GM12878 (cell line): ENCODE measurements around the gene BDKRB2. TPM values are rescaled to one million over a fixed set of nuclear protein-coding genes. Genes with fewer than 3 reads are reported as not detected.

Experiments used
- ATAC-seq: fragments of 200-7000 bp; cut with Tn5 transposase; 3 replicates; pipeline ENCODE4 v1.9.1; 2020; ENCODE audit warnings: mild to moderate bottlenecking, moderate library complexity
- BruUV-seq: library from RNA; stranded (reverse); fragments of 400-500 nt; replicated peaks from 2 replicates; lab custom pipeline; 2021; lab: Mats Ljungman, UMichigan
- CTCF ChIA-PET: fragments of 300-600 bp; sonication (Branson Sonifier 250); formaldehyde crosslinking; extraction: SDS; loops from one replicate; lab custom pipeline; 2021; ENCODE audit warnings: inconsistent platforms; lab: Yijun Ruan, JAX
- POLR2A ChIA-PET: fragments of 350-600 bp; formaldehyde crosslinking; extraction: SDS; loops from one replicate; lab custom pipeline; 2021; ENCODE audit warnings: inconsistent platforms; lab: Charles Lee
- RAD21 ChIA-PET: fragments of 300-600 bp; sonication (Branson Sonifier 250); formaldehyde crosslinking; loops from one replicate; lab custom pipeline; 2023; ENCODE audit warnings: antibody characterized with exemption; ENCODE audit not compliant: unreplicated experiment; lab: Charles Lee
- SMC1A ChIA-PET: fragments of 300-600 bp; sonication (Branson Sonifier 250); formaldehyde crosslinking; loops from one replicate; lab custom pipeline; 2023; ENCODE audit not compliant: unreplicated experiment, uncharacterized antibody; lab: Charles Lee
- DNase-seq: peaks from one replicate; pipeline ENCODE4 v3.0.0-alpha.2; 2011; ENCODE audit warnings: low read depth, low spot score
- FAIRE-seq: peaks from 3 replicates; lab custom pipeline; 2011; peaks lifted over from hg19 to GRCh38; lab: Jason Lieb, UNC
- H2AFZ ChIP-seq: 2 replicates; pipeline ENCODE4 v1.6.0; 2011; ENCODE audit warnings: low read depth, low read length, control low read depth; ENCODE audit not compliant: control insufficient read depth
- H3K27ac ChIP-seq: 2 replicates; pipeline ENCODE4 v1.5.1; 2011; ENCODE audit warnings: control low read depth; ENCODE audit not compliant: control insufficient read depth, insufficient read depth
- H3K27me3 ChIP-seq, 2 experiments: replicated peaks in 1 of 2; 2 replicates each; pipeline versions ENCODE4 v1.6.0 to v1.6.1; 2011; ENCODE audit warnings: low read length in 1 of 2; ENCODE audit not compliant: control insufficient read depth in 2 of 2, insufficient read depth in 2 of 2
- H3K36me3 ChIP-seq, 2 experiments: 2 replicates each; pipeline ENCODE4 v1.5.1; 2011; ENCODE audit warnings: low read length in 1 of 2; ENCODE audit not compliant: control insufficient read depth in 2 of 2, insufficient read depth in 2 of 2
- H3K4me1 ChIP-seq: 2 replicates; pipeline ENCODE4 v1.6.1; 2011; ENCODE audit warnings: mild to moderate bottlenecking, low read length, moderate library complexity, mixed read lengths; ENCODE audit not compliant: control insufficient read depth, insufficient read depth
- H3K4me2 ChIP-seq: 2 replicates; pipeline ENCODE4 v1.6.0; 2011; ENCODE audit warnings: control low read depth; ENCODE audit not compliant: control insufficient read depth, insufficient read depth
- H3K4me3 ChIP-seq: fragments of 200-600 bp; sonication (generic); 2 replicates; pipeline ENCODE4 v1.5.1; 2016
- H3K79me2 ChIP-seq: 2 replicates; pipeline ENCODE4 v1.6.0; 2011; ENCODE audit warnings: low read length; ENCODE audit not compliant: control insufficient read depth, insufficient read depth
- H3K9ac ChIP-seq: 2 replicates; pipeline ENCODE4 v1.8.0; 2011; ENCODE audit warnings: low read length, control low read depth, mixed read lengths; ENCODE audit not compliant: control insufficient read depth, insufficient read depth
- H3K9me3 ChIP-seq: replicated peaks from 3 replicates; pipeline ENCODE4 v1.5.1; 2011; ENCODE audit warnings: mild to moderate bottlenecking, low read length; ENCODE audit not compliant: control insufficient read depth, insufficient read depth
- H4K20me1 ChIP-seq: 2 replicates; pipeline ENCODE4 v1.6.0; 2011; ENCODE audit not compliant: control insufficient read depth, insufficient read depth
- CEBPB ChIP-seq, 2 experiments: fragments of 150-350 bp in 1 of 2; IDR thresholded peaks; 2 replicates each; pipeline ENCODE4 v1.6.1; 2012 to 2014; ENCODE audit warnings: low read depth in 2 of 2, low read length in 2 of 2, borderline replicate concordance in 1 of 2, inconsistent platforms in 1 of 2
- CREM ChIP-seq: IDR thresholded peaks from 2 replicates; pipeline ENCODE4 v1.6.1; 2014; ENCODE audit warnings: antibody characterized with exemption, low read depth
- DPF2 ChIP-seq: fragments of 450-650 bp; IDR thresholded peaks from 2 replicates; pipeline ENCODE4 v1.6.1; 2017; ENCODE audit warnings: mild to moderate bottlenecking
- HCFC1 ChIP-seq: fragments of 150-350 bp; IDR thresholded peaks from 2 replicates; pipeline ENCODE4 v1.6.1; 2014; ENCODE audit warnings: low read length
- HDAC6 ChIP-seq: fragments of 200-600 bp; sonication (generic); IDR thresholded peaks from one replicate; pipeline ENCODE4 v1.8.0; 2017; ENCODE audit warnings: antibody characterized with exemption; ENCODE audit not compliant: unreplicated experiment
- HDGF ChIP-seq: fragments of 450-650 bp; IDR thresholded peaks from 2 replicates; pipeline ENCODE4 v1.6.1; 2016; ENCODE audit warnings: antibody characterized with exemption
- JUND ChIP-seq: IDR thresholded peaks from 2 replicates; pipeline ENCODE4 v1.6.1; 2012; ENCODE audit warnings: low read depth, mild to moderate bottlenecking, low read length, improper control_type of control experiment, moderate library complexity
- RELB ChIP-seq: fragments of 450-650 bp; IDR thresholded peaks from 2 replicates; pipeline ENCODE4 v1.6.1; 2017; ENCODE audit warnings: low read depth, mild to moderate bottlenecking, moderate library complexity
- SP1 ChIP-seq: IDR thresholded peaks from one replicate; pipeline ENCODE4 v1.6.1; 2011; ENCODE audit warnings: low read depth, low read length
- SRF ChIP-seq, 2 experiments: IDR thresholded peaks; 2 replicates each; pipeline ENCODE4 v1.6.1; 2011; ENCODE audit warnings: low read depth in 2 of 2, low read length in 2 of 2, mild to moderate bottlenecking in 1 of 2, moderate library complexity in 1 of 2
- ZNF687 ChIP-seq: fragments of 450-650 bp; IDR thresholded peaks from 2 replicates; pipeline ENCODE4 v1.6.1; 2017; ENCODE audit warnings: mild to moderate bottlenecking, moderate library complexity
- WGBS: methylation state at CpG from one replicate; pipeline ENCODE4 v1.1.6; 2016; ENCODE audit warnings: low lambda C conversion rate; ENCODE audit not compliant: insufficient replicate concordance, insufficient coverage; ENCODE audit errors: missing lambda C conversion rate; 5-methylcytosine and 5-hydroxymethylcytosine counted together
- in situ Hi-C: fragments of 300-500 bp; cut with MboI; formaldehyde crosslinking; loops from 9 replicates; pipeline ENCODE4 v1.14.3; 2018; ENCODE audit warnings: mixed read lengths
- intact Hi-C: fragments of 100-400 bp; cut with micrococcal nuclease; formaldehyde crosslinking; loops from one replicate; pipeline ENCODE4 v1.14.2; 2022; ENCODE audit not compliant: unreplicated experiment
- polyA plus RNA-seq, 11 experiments: library from polyadenylated mRNA; depleted of rRNA in 4 of 11; unstranded in 6 of 11; stranded (reverse) in 5 of 11; fragments of >200 nt; fragmentation: Nextera tagmentation in 4 of 11; fragmentation: Illumina TruSeq in 1 of 11; extraction: Ambion mirVana in 4 of 11; extraction: Trizol in 1 of 11; gene quantifications; 1 replicate in 1 of 11; 2 replicates in 10 of 11; pipeline versions ENCODE4 v1.2.1 to v1.2.3, GENCODE V29; 2011 to 2016; ENCODE audit warnings: inconsistent platforms in 2 of 11, missing spikeins in 2 of 11, low read depth in 1 of 11
- total RNA-seq, 4 experiments: library from RNA; depleted of rRNA in 3 of 4; stranded (reverse); fragments of >200 nt in 3 of 4; fragmentation: Illumina TruSeq in 1 of 4; extraction: Trizol in 1 of 4; gene quantifications; 2 replicates each; pipeline versions ENCODE4 v1.2.1 to v1.2.3, GENCODE V29; 2013 to 2021

Gene BDKRB2
- total and polyA plus RNA-seq, 10 of the 15 experiments (the other 5 are each of a cell fraction or from before 2014, with no cell fraction given) = 0.08 TPM; not detected in 9

GRCh38 chr14:96286251-96286650 lies 81.6 kb downstream of the BDKRB2 start:
- no peak overlapping the region for H3K4me3 ChIP-seq
- TF ChIP-seq DPF2 (no peak), SRF (IDR thresholded peaks at IDR 0.05; ENCODE audit: low read depth in 2 of 2, low read length in 2 of 2) (no peak), CEBPB (IDR thresholded peaks at IDR 0.05; ENCODE audit: borderline replicate concordance in 1 of 2, low read depth in 2 of 2, low read length in 2 of 2) (no peak), CREM (no peak), HCFC1 (no peak), SP1 (no peak), HDAC6 (no peak), JUND (no peak), RELB (no peak), HDGF (no peak), ZNF687 (no peak)
- SMC1A ChIA-PET = interaction anchor here (0.6 to 1.8 kb wide), 3 partner anchors 13 to 188 kb away, joined by 3 to 5 read pairs (median 4); no protein-coding TSS in a partner anchor
- in situ Hi-C loops = no loop called here
- no peak for DNase-seq
- RAD21 ChIA-PET = interaction anchor here (0.7 to 0.8 kb wide), 2 partner anchors 10 to 11 kb away, joined by 3 read pairs; no protein-coding TSS in a partner anchor
- FAIRE-seq = no peak
- intact Hi-C loops = no loop called here
- no peaks in the 10 kb centered on the region for H3K9me3 ChIP-seq
- no peak overlapping the region for H3K27ac ChIP-seq
- no peaks in the 10 kb centered on the region for H3K4me1 ChIP-seq
- no peaks in the 10 kb centered on the region for H3K79me2 ChIP-seq
- no peak overlapping the region for H2AFZ ChIP-seq
- ATAC-seq = no peak
- CTCF ChIA-PET = interaction anchor here (1.0 to 2.7 kb wide), 5 partner anchors 8 to 185 kb away, joined by 3 to 11 read pairs (median 4); no protein-coding TSS in a partner anchor
- POLR2A ChIA-PET = no interaction called here
- H3K9ac ChIP-seq = no peak overlapping the region
- no peak overlapping the region for H3K4me2 ChIP-seq
- peaks cover 0 to 11% of the 10 kb centered on the region in 2 experiments for H3K36me3 ChIP-seq
- no peaks in the 10 kb centered on the region for H3K27me3 ChIP-seq
- WGBS = 93% methylated on average over 1 of the region's 1 CpG
- H4K20me1 ChIP-seq = no peaks in the 10 kb centered on the region
- BruUV-seq = no TSS peak
